GM19438 (cell line): ENCODE data around the gene PKP2.

Experiments
- ATAC-seq: cut with Tn5 transposase; IDR thresholded peaks from one replicate; pipeline ENCODE4 v1.9.1; 2021; ENCODE audit warnings: low read depth; ENCODE audit not compliant: unreplicated experiment

The PKP2 gene

DNA sequence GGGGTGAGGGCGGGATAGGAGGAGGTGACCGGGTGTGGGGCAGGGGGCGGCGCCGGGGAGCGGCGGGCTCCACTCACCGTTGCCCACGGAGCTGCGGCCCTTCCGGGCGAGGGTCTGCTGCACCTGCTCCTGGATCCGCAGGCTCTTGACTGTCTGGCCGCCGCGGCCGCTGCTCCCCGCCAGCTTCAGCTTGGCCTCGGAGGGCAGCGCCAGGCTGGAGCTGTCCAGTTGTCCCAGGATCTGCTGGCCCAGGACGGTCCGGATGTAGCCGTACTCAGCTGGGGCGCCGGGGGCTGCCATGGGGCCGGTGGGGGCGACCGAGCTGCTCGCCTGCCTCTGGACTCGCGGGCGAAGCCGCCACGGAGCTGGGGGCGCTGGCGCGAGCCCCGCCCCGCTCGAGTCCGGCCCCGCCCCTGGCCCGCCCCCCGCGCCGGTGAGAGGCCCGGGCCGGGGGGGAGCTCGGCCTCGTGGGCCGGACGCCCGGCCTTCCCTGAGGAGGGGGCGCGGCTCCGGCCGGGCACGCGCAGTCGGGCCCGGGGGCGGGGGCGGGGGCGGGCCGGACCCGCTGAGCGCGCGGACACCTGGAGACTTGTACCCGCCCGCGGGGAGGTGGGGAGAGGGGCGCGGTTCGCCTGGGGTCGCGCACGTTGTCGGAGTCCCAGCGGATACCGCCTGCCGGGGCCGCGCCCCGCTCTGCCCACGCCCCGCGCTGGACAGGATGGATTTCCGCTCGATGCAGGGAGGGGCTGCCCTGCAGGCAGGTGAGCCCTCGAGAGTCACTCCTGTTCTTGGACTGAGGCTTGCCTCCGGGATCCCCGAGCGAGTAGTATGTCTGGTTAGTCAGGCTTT is at the start of gene PKP2:
Gene PKP2, minus strand, starts transcription at position 346 of the 849 bp plus-strand sequence. Its CDS starts 46 bp downstream, at position 300.
- peak; percentile 52 for ATAC-seq

DNA sequence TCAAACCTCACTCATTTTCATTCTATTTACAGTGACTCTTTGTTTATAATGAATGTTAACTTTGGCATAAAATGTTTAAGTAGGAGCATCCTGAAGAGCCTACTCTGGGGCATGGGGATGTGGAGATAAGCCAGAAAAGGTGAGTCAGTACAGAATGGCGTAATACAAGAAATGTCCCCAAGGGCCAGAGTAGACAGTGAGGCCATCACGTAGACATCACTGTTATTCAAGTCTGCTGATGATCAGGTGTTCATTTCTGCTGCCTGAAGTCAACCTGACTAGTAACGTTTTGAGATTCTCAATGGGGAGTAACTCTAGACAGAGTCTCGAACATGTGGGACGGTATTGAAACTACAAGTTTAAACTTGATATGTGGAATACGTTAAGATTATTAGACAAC is 47.6 kb upstream of the PKP2 start:
- ATAC-seq: no peak

DNA sequence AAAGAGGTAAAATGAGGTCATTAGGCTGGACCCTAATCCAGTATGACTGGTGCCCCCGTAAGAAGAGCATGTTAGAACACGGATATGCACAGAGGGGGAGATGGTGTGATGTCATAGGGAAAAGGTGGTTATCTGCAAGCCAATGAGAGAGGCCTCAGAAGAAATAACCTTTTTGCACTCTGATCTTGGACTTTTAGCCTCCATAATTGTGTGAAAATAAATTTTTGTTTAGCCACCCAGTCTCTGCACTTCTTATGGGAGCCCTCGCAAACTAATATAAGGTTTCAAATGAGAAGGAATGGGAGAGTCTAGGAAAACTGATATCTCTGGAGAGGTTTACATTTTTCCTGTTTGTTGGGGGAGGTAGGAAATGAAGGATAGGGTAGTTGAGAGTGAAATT is 43.2 kb upstream of the PKP2 start:
- no peak for ATAC-seq

DNA sequence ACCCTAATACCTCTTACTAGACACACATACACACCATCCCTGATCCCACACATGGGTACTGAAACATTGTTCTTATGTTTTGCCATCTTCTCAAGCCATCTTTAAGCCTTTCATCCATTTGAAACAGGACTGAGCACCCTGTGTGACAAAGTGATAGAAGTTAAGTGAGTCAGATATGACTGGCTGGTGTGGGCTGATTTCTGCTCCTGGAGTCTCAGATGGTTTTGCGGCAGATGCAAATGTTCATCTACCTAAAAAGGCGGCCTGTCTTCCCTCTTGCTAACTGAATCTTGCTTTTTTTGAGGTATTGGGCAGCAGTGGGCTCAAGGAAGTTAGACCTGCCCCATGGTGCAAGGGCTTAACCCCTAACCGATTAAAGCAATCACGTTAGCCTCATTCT is 30.4 kb upstream of the PKP2 start:
- ATAC-seq: no peak

DNA sequence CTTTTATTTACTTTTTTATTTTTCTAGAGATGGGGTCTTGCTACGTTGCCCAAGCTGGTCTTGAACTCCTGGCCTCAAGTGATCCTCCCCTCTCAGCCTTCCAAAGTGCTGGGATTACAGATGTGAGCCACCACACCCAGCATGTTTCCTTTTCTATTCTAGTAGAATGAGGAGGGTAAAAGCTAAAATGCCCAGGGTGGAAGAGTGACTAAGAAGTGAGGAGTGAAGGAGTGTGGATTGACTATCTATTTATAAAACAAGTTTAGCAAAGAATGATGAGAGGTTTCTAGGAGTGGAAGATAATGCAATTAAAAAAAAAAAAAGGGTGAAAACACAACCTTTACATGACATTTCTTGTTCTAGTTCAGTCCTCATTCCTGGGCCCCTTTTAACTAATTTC is 29.8 kb upstream of the PKP2 start:
- ATAC-seq: no peak

DNA sequence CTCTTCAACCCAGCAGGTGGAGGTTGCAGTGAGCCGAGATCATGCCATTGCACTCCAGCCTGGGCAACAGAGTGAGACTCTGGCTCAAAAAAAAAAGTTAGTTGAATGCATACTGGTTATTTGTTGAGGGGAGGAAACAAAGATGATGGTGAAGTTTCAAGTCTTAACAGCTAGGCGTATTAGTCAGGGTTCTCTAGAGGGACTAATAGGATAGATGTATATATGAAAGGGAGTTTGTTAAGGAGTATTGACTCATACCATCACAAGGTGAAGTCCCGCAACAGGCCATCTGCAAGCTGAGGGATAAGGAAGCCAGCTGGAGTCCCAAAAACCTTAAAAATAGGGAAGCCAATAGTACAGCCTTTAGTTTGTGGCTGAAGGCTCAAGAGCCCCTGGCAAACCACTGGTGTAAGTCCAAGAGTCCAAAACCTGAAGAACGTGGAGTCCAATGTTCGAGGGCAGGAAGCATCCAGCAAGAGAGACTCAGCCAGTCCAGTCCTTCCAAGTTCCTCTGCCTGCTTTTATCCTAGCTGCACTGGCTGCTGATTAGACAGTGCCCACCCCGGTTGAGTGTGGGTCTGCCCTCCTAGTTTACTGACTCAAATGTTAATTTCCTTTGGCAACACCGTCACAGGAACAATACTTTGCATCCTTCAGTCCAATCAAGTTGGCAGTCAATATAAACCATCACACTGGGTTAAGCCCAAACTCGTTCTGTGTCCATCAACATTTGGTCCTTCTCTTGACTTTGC is 26.1 kb upstream of the PKP2 start:
- ATAC-seq: no peak

DNA sequence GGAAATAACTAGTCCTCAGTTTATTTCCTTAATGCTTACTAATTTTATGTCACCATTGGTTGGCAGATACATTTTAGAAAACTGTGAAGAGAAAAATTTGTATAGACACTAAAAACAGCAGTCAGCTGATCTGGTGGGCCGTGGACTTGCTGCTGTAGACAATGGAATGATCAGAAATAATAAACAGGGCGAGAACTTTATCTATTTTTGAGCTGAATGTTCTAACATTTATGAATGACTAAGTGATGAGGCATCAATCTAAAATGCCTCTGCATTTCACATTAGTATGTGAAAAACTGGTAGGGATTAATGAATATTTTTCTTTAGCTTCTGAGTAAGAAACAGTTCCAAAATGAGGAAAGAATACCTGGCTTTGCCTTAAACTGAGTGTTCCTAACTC is 24.8 kb upstream of the PKP2 start:
- ATAC-seq: no peak

DNA sequence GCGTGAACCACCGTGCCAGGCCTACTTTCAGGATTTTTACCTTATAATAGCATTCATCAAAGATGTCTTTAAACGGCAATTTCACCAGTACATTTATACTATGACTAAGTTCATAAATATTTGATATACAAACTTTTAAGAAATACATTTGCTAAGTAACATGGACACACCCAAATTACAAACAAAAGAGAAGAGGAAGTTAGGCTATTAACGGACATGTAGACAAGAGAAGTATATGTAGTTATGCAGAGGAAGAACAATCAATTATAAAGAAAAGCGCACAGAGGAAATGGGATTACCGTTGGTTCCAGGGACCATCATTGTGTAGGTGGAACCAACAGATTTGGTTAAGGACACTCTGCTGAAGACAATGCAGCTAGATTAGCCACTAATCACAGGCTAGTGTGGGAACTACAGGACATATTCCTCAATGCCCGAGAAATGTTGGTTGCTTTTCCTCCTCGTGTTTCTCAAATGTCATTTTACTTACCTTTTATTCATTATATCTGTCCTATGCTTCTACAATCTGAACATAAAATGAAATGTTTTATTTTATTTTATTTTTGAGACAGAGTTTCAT is 24.0 kb upstream of the PKP2 start:
- ATAC-seq: no peak

DNA sequence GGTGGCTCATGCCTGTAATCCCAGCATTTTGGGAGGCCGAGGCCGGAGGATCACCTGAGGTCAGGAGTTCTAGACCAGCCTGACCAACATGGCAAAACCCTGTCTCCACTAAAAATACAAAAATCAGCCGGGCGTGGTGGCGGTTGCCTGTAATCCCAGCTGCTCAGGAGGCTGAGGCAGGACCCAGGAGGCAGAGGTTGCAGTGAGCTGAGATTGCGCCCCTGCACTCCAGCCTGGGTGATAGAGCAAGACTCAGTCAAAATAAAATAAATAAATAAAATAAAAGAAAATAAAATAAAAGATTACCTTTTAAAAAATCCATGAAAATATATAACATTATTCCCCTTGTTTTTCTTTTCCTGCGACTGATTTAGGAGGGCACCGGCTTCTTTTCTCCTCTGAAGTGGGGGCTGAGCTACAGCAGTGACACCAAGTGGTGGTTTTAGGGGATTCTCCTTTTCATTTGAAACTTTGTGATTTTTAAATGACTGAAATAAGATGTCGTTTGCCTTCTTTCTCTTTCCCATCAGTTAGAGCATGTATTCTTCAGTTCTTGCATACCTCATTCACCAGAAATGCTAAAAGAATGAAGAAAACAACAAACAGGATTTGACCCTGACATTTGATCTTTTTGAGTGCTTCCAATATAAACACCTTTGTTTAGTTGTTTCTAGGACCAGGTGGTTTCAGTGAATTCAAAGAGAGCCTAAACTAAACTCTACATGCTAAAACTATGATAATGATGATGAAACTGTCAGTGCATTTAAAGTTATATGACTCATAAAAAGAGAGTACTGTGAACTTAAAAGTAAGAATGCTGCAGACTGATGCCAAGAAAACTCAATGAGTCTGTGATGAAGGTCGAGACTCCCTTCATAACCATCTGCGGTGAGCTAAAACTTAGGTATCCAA is 22.6 kb upstream of the PKP2 start:
- ATAC-seq: no peak

DNA sequence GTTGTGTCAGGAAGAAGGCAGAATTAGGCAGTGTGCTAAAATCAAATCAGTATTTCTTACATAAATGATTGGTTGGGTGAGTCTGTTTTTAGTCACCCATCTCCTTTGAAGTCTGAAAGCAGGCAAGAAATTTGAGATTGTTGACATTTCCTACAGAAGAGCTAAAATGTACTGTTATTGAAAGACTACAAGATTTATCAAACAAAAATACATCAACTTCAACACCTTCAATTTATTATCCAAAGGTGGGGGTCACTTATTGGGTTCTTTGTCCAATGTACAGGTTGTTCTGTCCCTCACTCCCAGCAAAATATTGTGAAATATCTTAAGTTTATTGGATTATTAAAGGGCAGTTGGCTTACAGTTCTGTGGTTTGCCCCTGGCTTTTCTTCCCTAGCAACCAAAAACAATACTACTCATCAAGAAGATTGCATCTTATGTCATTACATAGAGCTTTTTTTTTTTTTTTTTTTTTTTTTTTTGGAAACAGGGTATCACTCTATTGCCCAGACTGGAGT is 20.6 kb upstream of the PKP2 start:
- ATAC-seq: no peak

DNA sequence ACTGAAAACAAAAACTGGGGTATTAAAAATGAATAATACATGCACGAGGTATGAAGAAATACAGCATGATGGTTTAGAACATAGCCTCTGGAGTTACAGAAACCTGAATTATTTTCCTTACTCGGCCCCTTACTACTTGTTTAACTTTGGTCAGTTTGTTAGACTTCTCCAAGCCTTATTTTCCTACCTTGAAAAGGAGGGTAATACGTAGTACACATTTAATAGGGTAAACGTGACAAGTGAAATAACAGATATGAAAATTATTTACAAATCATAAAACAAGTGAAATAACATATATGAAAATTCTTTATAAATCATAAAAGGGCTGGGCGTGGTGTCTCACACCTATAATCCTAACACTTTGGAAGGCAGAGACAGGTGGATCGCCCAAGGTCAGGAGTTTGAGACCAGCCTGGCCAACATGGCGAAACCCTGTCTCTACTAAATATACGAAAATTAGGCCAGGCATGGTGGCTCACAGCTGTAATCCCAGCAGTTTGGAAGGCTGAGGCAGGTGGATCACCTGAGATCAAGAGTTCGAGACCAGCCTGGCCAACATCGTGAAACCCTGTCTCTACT is 11.4 kb upstream of the PKP2 start:
- no peak for ATAC-seq

DNA sequence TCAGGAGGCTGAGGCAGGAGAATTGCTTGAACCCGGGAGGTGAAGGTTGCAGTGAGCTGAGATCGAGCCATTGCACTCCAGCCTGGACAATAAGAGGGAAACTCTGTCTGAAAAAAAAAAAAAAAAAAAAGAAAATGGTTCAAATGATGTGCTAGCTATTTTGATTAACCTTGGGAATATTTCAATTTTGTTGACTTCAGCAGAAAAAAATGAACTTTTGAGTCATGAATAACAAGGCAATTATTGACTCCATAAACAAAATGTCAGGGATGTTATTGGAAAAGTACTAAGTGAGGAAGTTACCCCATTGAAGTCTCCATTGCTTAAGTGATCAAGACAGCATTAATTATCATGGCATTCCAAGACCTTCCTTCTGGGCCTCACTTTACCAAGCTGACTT is 10.6 kb upstream of the PKP2 start:
- ATAC-seq: no peak

DNA sequence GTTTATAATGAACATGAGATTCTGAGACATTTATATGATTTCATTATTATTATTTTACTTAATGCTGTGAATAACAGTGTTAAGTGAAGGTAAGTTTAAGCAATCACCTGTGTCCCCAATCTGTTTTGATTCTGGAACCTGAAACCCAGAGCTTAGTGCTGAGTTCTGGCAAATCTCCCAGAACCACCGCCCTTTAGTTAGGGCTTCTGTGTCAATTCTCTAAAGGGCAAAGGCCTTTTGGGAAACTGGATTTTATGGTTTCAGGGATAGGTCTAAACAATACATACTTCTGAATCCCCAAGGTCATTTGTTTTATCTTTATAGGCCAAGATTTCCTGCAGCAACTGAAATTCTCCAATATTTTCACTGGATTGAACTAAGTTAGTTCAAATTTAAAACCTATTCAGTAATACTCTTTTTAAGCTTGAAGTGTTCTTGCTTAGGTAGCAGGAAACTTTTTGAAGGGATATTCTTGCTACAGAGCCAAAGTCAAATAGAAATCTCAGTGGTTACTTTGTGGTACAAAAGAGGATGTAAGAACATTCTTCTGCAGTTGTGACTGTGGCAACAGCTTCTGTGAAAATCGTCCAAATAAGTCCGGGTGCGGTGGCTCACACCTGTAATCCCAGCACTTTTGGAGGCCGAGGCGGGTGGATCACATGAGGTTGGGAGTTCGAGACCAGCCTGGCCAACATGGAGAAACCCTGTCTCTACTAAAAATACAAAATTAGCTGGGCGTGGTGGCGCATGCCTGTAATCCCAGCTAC is 10.0 kb upstream of the PKP2 start:
- ATAC-seq: peak; percentile 97

DNA sequence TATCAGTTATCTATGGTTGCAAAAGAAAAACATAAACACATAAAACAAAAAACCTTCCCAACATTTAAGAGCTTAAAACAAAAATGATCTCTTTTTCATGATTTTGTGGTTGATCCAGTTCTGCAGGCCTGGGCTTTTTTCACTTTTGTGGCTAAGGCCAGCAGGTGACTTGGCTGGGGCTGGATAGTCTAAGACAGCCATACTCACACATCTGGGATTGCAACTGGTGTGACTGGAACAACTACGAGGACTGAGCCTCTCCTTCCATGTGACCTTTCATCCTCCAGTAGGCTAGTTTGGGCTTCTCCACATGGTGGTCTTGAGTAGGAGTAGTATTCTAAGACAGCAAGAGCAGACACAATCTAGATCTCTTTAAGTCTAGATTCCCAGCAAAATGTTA is 7.2 kb upstream of the PKP2 start:
- ATAC-seq: no peak

DNA sequence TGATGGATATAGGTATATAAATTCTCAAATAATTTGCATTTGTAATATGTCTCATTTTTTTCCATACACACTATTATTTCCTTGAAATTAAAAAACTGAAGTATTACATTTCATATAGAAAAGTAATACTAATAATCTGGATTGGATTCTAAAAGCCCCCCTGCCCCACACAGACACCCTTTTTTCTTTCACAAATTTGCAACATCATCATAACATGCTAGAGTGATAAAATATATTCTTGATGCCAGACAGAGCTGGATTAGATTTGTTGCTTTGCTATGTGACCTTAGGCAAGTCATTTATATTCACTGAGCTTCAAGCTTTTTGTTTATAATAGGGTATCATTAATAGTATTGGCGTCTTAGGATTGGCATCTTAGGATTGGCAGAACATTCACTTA is 6.7 kb upstream of the PKP2 start:
- no peak for ATAC-seq

DNA sequence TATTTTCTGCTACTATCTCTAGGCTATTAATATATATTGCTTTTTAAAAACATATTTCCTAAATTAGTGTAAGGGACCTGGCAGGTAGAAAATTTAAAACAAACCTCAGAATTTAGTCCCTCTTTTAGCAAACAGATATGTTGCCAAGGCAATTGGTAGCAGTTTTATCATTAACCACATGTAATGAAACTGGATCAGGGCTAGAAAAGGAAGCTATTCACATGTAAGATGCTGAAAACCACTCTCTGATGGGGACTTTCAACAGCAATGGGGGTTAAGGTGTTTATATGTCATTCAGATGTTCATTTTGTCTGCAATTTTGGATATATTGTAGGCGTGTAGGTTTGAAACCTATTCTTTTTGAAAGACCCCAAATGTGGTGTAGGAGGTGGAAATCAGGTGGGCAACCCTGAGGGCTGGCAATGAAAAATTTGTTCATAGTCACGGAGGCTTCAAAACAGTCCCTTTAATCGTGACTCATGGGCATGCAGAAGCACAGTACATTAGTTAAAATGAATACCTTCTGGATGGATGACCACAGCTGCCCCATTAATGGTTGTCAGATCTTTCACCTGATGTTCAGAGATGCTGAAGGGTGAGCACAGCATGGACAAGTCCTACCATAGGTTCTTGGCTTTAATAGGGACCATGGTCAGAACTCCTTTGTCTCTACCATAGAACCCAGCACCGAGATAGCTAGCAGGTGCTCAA is 5.9 kb upstream of the PKP2 start:
- peak; percentile 52 for ATAC-seq

DNA sequence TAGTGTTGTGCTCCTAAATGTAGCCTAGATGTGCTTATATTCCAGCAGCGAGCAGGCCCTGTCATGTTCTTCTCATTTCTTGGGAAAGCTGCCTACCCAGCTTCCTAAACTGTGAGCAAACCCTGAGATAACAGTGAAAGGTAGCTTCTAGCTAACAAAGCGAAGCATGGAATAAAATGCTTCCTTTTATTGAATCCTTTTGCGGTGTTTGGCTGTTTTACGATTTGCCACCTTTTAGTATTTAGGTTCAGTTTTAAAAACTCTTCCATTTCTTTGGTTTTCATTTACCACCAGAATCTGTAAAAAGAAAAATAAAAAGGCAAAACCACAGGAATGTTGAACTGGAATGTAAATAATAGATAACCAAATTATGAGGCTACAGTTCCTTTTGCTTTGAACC is 5.0 kb upstream of the PKP2 start:
- no peak for ATAC-seq

DNA sequence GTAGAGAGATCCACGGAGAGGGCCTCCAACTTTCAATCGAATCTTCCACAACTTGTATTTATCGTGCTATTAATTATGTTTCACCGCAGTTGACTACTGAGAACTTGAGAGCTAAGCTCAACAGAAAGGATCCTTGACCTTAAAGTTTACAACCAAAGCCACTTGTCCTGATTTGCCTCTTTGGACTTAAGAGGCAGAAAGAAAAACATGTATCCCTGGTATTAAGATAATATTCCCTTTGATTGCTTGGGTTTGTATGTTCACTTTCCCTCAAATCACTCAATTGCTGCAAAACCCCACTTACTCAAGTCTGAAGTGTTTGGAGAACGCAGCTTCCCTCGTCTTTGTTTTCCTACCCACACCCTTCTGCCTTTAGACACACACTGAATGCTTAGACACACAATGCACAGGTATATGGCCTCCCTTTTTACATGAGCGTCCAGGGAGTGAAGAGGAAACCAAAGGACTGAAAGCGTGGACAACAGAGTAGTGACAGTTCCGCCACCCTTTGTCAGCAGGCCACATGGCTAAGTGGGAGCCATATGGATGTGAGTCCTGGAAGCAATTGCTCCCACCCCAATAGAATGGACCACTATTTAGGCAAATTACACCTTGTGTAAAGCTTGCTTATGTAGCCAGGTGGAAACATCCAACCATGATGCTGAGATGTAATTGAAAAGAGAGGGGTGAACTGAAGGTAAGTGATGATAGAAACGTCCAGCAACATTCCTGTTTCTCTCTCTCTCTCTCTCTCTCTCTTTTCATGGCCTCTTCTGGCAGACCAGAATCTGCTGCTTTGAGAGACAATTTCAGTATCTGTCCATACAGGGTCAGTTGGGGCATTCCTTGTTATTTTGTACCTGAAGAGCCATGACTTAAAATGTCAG is 1.4 kb upstream of the PKP2 start:
- ATAC-seq: no peak
